ENCODE data around the gene MRPL34. TPM values are rescaled to one million over a fixed set of nuclear protein-coding genes. Genes with fewer than 3 reads are reported as not detected.

The MRPL34 gene
- total RNA-seq, 1 experiment from 2014 or later, result 78.9 TPM

GRCh38 chr19:17259934-17260333, 45.7 kb upstream of the MRPL34 start:
- Histone ChIP-seq H3K27me3 (replicated peaks; ENCODE audit: control insufficient read depth, insufficient read depth, low read length) (no peaks in the 10 kb centered on the region), H3K4me1 (peaks cover 7% of the 10 kb centered on the region), H3K9me3 (no peaks in the 10 kb centered on the region), H3K4me3 (ENCODE audit: low read depth, low read length) (no peak overlapping the region), H3K36me3 (ENCODE audit: control insufficient read depth, insufficient read depth, low read length) (no peaks in the 10 kb centered on the region)
- ChIA-PET CTCF (interaction anchor here (0.6 to 1.4 kb wide), 3 partner anchors 23 to 45 kb away, joined by 4 to 6 read pairs (median 4); partner anchors contain the start of gene USE1), POLR2A (no interaction called here)
- intact Hi-C loops (cut with micrococcal nuclease; ENCODE audit: unreplicated experiment), result loop anchor here (2.0 kb wide), 1 partner anchor 13 kb away; no protein-coding TSS in a partner anchor
- TF ChIP-seq CTCF (IDR thresholded peaks at IDR 0.05; ENCODE audit: insufficient read depth in 1 of 2, low read depth in 1 of 2, low read length in 1 of 2, severe bottlenecking in 1 of 2, unreplicated experiment in 1 of 2), result no peak
- no peaks in the 10 kb centered on the region for H3K27me3 Mint-ChIP-seq (ENCODE audit: insufficient read depth, unreplicated experiment)
- no TSS peak for BruUV-seq (replicated peaks)
- peaks cover 8% of the 10 kb centered on the region for H3K4me1 Mint-ChIP-seq (ENCODE audit: low read depth, unreplicated experiment)
- no peak overlapping the region for H3K4me3 Mint-ChIP-seq (ENCODE audit: unreplicated experiment)
- no peak for DNase-seq
- no peaks in the 10 kb centered on the region for H3K9me3 Mint-ChIP-seq (ENCODE audit: unreplicated experiment)
- H3K27ac Mint-ChIP-seq (ENCODE audit: unreplicated experiment), result no peak overlapping the region
- no peaks in the 10 kb centered on the region for H3K36me3 Mint-ChIP-seq (ENCODE audit: insufficient read depth, unreplicated experiment)

GRCh38 chr19:17260842-17261325, 44.8 kb upstream of the MRPL34 start:
- no peak overlapping the region for H3K4me3 Mint-ChIP-seq (ENCODE audit: unreplicated experiment)

GRCh38 chr19:17262557-17262956, 43.1 kb upstream of the MRPL34 start:
- no peaks in the 10 kb centered on the region for H3K4me1 ChIP-seq
- TF ChIP-seq CTCF (IDR thresholded peaks at IDR 0.05; ENCODE audit: insufficient read depth in 1 of 2, low read depth in 1 of 2, low read length in 1 of 2, severe bottlenecking in 1 of 2, unreplicated experiment in 1 of 2), result no peak
- H3K4me3 ChIP-seq (ENCODE audit: low read depth, low read length), result no peak overlapping the region
- H3K4me1 Mint-ChIP-seq (ENCODE audit: low read depth, unreplicated experiment), result peaks cover 8% of the 10 kb centered on the region
- H3K27me3 Mint-ChIP-seq (ENCODE audit: insufficient read depth, unreplicated experiment), result no peaks in the 10 kb centered on the region
- ChIA-PET POLR2A (no interaction called here), CTCF (no interaction called here)
- no peaks in the 10 kb centered on the region for H3K36me3 ChIP-seq (ENCODE audit: control insufficient read depth, insufficient read depth, low read length)
- intact Hi-C loops (cut with micrococcal nuclease; ENCODE audit: unreplicated experiment), result no loop called here
- DNase-seq, result no peak
- no TSS peak for BruUV-seq (replicated peaks)
- no peak overlapping the region for H3K4me3 Mint-ChIP-seq (ENCODE audit: unreplicated experiment)
- peaks cover 9% of the 10 kb centered on the region for H3K36me3 Mint-ChIP-seq (ENCODE audit: insufficient read depth, unreplicated experiment)
- no peaks in the 10 kb centered on the region for H3K27me3 ChIP-seq (replicated peaks; ENCODE audit: control insufficient read depth, insufficient read depth, low read length)
- no peak overlapping the region for H3K27ac Mint-ChIP-seq (ENCODE audit: unreplicated experiment)
- H3K9me3 Mint-ChIP-seq (ENCODE audit: unreplicated experiment), result no peaks in the 10 kb centered on the region
- H3K9me3 ChIP-seq, result no peaks in the 10 kb centered on the region

More at GRCh38 chr19:17260842-17261325, 44.8 kb upstream of the MRPL34 start:
- Mint-ChIP-seq H3K36me3 (ENCODE audit: insufficient read depth, unreplicated experiment) (no peaks in the 10 kb centered on the region), H3K27me3 (ENCODE audit: insufficient read depth, unreplicated experiment) (no peaks in the 10 kb centered on the region), H3K27ac (ENCODE audit: unreplicated experiment) (peak overlapping the region; percentile 2), H3K9me3 (ENCODE audit: unreplicated experiment) (no peaks in the 10 kb centered on the region), H3K4me1 (ENCODE audit: low read depth, unreplicated experiment) (peaks cover 8% of the 10 kb centered on the region)
- Histone ChIP-seq H3K27me3 (replicated peaks; ENCODE audit: control insufficient read depth, insufficient read depth, low read length) (no peaks in the 10 kb centered on the region), H3K4me3 (ENCODE audit: low read depth, low read length) (no peak overlapping the region), H3K9me3 (no peaks in the 10 kb centered on the region), H3K36me3 (ENCODE audit: control insufficient read depth, insufficient read depth, low read length) (no peaks in the 10 kb centered on the region), H3K4me1 (no peaks in the 10 kb centered on the region)
- DNase-seq, result peak; percentile 90 to 91
- no TSS peak for BruUV-seq (replicated peaks)
- POLR2A ChIA-PET, result interaction anchor here (0.6 kb wide), 1 partner anchor 12 kb away, joined by 3 read pairs; no protein-coding TSS in a partner anchor
- peak; percentile 87 to 94 for TF ChIP-seq CTCF (IDR thresholded peaks at IDR 0.05; ENCODE audit: insufficient read depth in 1 of 2, low read depth in 1 of 2, low read length in 1 of 2, severe bottlenecking in 1 of 2, unreplicated experiment in 1 of 2)
- CTCF ChIA-PET, result interaction anchor here (1.2 to 1.4 kb wide), 2 partner anchors 22 to 46 kb away, joined by 4 to 6 read pairs; partner anchors contain the start of gene USE1
- intact Hi-C loops (cut with micrococcal nuclease; ENCODE audit: unreplicated experiment), result loop anchor here (2.0 kb wide), 1 partner anchor 14 kb away; no protein-coding TSS in a partner anchor

All from Caco-2 (cell line).